ENCODE data around the gene NPPA. TPM values are rescaled to one million over a fixed set of nuclear protein-coding genes. Genes with fewer than 3 reads are reported as not detected.
A peak's percentile ranks its signal among the peaks of the same experiment; 100 is the strongest.

The NPPA gene
- total RNA-seq, 1 donor from 2014 or later = not detected

GRCh38 chr1:11817192-11817591 is 30.4 kb downstream of the NPPA start:
- Histone ChIP-seq H4K20me1 (ENCODE audit: low read depth) (peaks cover 9% of the 10 kb centered on the region), H3K9ac (no peak overlapping the region), H3K27me3 (no peaks in the 10 kb centered on the region), H3K36me3 (peaks cover 15% of the 10 kb centered on the region), H3K79me2 (ENCODE audit: low read depth) (peaks cover 28% of the 10 kb centered on the region), H3K4me3 (no peak overlapping the region), H3K4me1 (no peaks in the 10 kb centered on the region), H3F3A (ENCODE audit: low read depth) (no peaks in the 10 kb centered on the region), H3K9me3 (ENCODE audit: low read depth) (no peaks in the 10 kb centered on the region), H3K4me2 (no peak overlapping the region), H2AFZ (replicated peaks) (no peak overlapping the region), H3K27ac (no peak overlapping the region)
- Mint-ChIP-seq H3K4me3 (no peak overlapping the region), H3K27me3 (ENCODE audit: insufficient read depth, low read depth) (no peaks in the 10 kb centered on the region), H3K36me3 (peaks cover 23% of the 10 kb centered on the region), H3K4me1 (no peaks in the 10 kb centered on the region), H3K9me3 (no peaks in the 10 kb centered on the region), H3K27ac (no peak overlapping the region)
- DNase-seq (ENCODE audit: low spot score) = no peak
- TF ChIP-seq EZH2phosphoT487 (IDR thresholded peaks at IDR 0.05) (no peak), CTCF (IDR thresholded peaks at IDR 0.05) (no peak), EZH2 (IDR thresholded peaks at IDR 0.05) (no peak)

GRCh38 chr1:11813021-11813420 is 34.6 kb downstream of the NPPA start:
- Mint-ChIP-seq H3K4me1 (peaks cover 5% of the 10 kb centered on the region), H3K27ac (no peak overlapping the region), H3K4me3 (no peak overlapping the region), H3K36me3 (peaks cover 23% of the 10 kb centered on the region), H3K27me3 (ENCODE audit: insufficient read depth, low read depth) (no peaks in the 10 kb centered on the region), H3K9me3 (no peaks in the 10 kb centered on the region)
- Histone ChIP-seq H3K27ac (no peak overlapping the region), H3K27me3 (no peaks in the 10 kb centered on the region), H4K20me1 (ENCODE audit: low read depth) (peaks cover 29% of the 10 kb centered on the region), H3K4me3 (no peak overlapping the region), H3K79me2 (ENCODE audit: low read depth) (peaks cover 57% of the 10 kb centered on the region), H3K36me3 (peaks cover 16% of the 10 kb centered on the region), H3K9ac (no peak overlapping the region), H3K4me1 (no peaks in the 10 kb centered on the region), H3F3A (ENCODE audit: low read depth) (no peaks in the 10 kb centered on the region), H2AFZ (replicated peaks) (no peak overlapping the region), H3K4me2 (no peak overlapping the region), H3K9me3 (ENCODE audit: low read depth) (no peaks in the 10 kb centered on the region)
- DNase-seq (ENCODE audit: low spot score) = no peak
- TF ChIP-seq EZH2 (IDR thresholded peaks at IDR 0.05) = no peak
- TF ChIP-seq EZH2phosphoT487 (IDR thresholded peaks at IDR 0.05) = no peak
- TF ChIP-seq CTCF (IDR thresholded peaks at IDR 0.05) = no peak

- no peaks in the 10 kb centered on the region for H3K9me3 Mint-ChIP-seq
- Histone ChIP-seq H3F3A (ENCODE audit: low read depth) (peaks cover 38% of the 10 kb centered on the region), H3K9ac (no peak overlapping the region), H2AFZ (replicated peaks) (no peak overlapping the region), H3K4me1 (peaks cover 38% of the 10 kb centered on the region), H3K36me3 (peaks cover 5% of the 10 kb centered on the region), H3K27me3 (no peaks in the 10 kb centered on the region), H4K20me1 (ENCODE audit: low read depth) (peaks cover 44% of the 10 kb centered on the region), H3K4me3 (peak overlapping the region; percentile 78), H3K27ac (no peak overlapping the region), H3K79me2 (ENCODE audit: low read depth) (peaks cover 59% of the 10 kb centered on the region), H3K4me2 (peak overlapping the region; percentile 98), H3K9me3 (ENCODE audit: low read depth) (no peaks in the 10 kb centered on the region)
- TF ChIP-seq EZH2phosphoT487 (IDR thresholded peaks at IDR 0.05) = no peak
- TF ChIP-seq CTCF (IDR thresholded peaks at IDR 0.05) = no peak
- TF ChIP-seq EZH2 (IDR thresholded peaks at IDR 0.05) = no peak
- peaks cover 8% of the 10 kb centered on the region for H3K36me3 Mint-ChIP-seq
- H3K4me3 Mint-ChIP-seq = peak overlapping the region; percentile 96
- no peak for DNase-seq (ENCODE audit: low spot score)
- H3K27ac Mint-ChIP-seq = no peak overlapping the region
- no peaks in the 10 kb centered on the region for H3K27me3 Mint-ChIP-seq (ENCODE audit: insufficient read depth, low read depth)
- H3K4me1 Mint-ChIP-seq = peaks cover 53% of the 10 kb centered on the region
These were observed 40.5 kb downstream of the NPPA start for GRCh38 chr1:11807133-11807532.
